NCI-H2107 (cell line): Measurements from ENCODE around the gene RAD23A.
"Not testable (repeated sequence)": the region's sequence is repeated elsewhere in the genome, so short reads cannot be mapped to it uniquely, and the experiment has no call there.

ENCODE experiments used
- DNase-seq: peaks from one replicate; lab custom pipeline; 2025; lab: John Stamatoyannopoulos, UW

Gene RAD23A

GRCh38 chr19:12937927-12938778, 7.5 kb upstream of the RAD23A start, which contains the start of gene CALR:
CALR (plus strand) TSS chr19:12938609; CDS start chr19:12938680, 71 bp downstream.
- peak; percentile 98 for DNase-seq

GRCh38 chr19:12938779-12939601, 6.7 kb upstream of the RAD23A start:
- no peak for DNase-seq

- no peak for DNase-seq
Observed at GRCh38 chr19:12939975-12940423, 5.7 kb upstream of the RAD23A start.

- DNase-seq = no peak
Observed at GRCh38 chr19:12940897-12941296, 4.8 kb upstream of the RAD23A start.

- DNase-seq = no peak
Observed at GRCh38 chr19:12943437-12944044, 2.1 kb upstream of the RAD23A start.

GRCh38 chr19:12944104-12944674, 1.5 kb upstream of the RAD23A start:
- no peak for DNase-seq

GRCh38 chr19:12946092-12946721, 545 bp downstream of the RAD23A start:
- DNase-seq = peak; percentile 53

- DNase-seq = no peak
Observed at GRCh38 chr19:12946731-12947496, 1.3 kb downstream of the RAD23A start.

- no peak for DNase-seq
Observed at GRCh38 chr19:12947702-12948611, 2.3 kb downstream of the RAD23A start.

- DNase-seq = no peak
Observed at GRCh38 chr19:12948612-12949362, 3.1 kb downstream of the RAD23A start.

- no peak for DNase-seq
Observed at GRCh38 chr19:12949363-12950283, 4.0 kb downstream of the RAD23A start.

GRCh38 chr19:12952050-12952449, 6.4 kb downstream of the RAD23A start:
- not testable (repeated sequence) for DNase-seq

GRCh38 chr19:12952488-12953137, 7.0 kb downstream of the RAD23A start:
- no peak for DNase-seq

GRCh38 chr19:12953138-12953798, 7.6 kb downstream of the RAD23A start:
- no peak for DNase-seq

GRCh38 chr19:12953799-12954611, 8.3 kb downstream of the RAD23A start:
- no peak for DNase-seq

- DNase-seq = no peak
Observed at GRCh38 chr19:12954612-12954962, 8.9 kb downstream of the RAD23A start.
